Suprapubic skin (tissue), 4 donors: ENCODE data around the gene TULP4. TPM values are rescaled to one million over a fixed set of nuclear protein-coding genes. Genes with fewer than 3 reads are reported as not detected.

ENCODE experiments used
- DNase-seq, 2 donors: peaks; one replicate each; pipeline ENCODE4 v3.0.0-alpha.2; 2019; ENCODE audit warnings: low spot score in 2 of 2
- H3K27ac ChIP-seq: fragments of 200-600 bp; sonication (generic); one replicate; pipeline ENCODE4 v1.5.1; 2019
- H3K27me3 ChIP-seq: fragments of 200-600 bp; sonication (generic); one replicate; pipeline ENCODE4 v1.5.1; 2019
- H3K36me3 ChIP-seq: fragments of 200-600 bp; sonication (generic); one replicate; pipeline ENCODE4 v1.5.1; 2019
- H3K4me1 ChIP-seq: fragments of 200-600 bp; sonication (generic); one replicate; pipeline ENCODE4 v1.5.1; 2019
- H3K4me3 ChIP-seq: fragments of 200-600 bp; sonication (generic); one replicate; pipeline ENCODE4 v1.5.1; 2019; ENCODE audit warnings: mild to moderate bottlenecking
- H3K9me3 ChIP-seq: fragments of 200-600 bp; sonication (generic); one replicate; pipeline ENCODE4 v1.5.1; 2019
- CTCF ChIP-seq, 2 donors: fragments of 200-600 bp in 1 of 2; fragments of 450-650 bp in 1 of 2; sonication (generic) in 1 of 2; IDR thresholded peaks; one replicate each; pipeline ENCODE4 v1.5.1; 2016 to 2019; ENCODE audit warnings: antibody characterized with exemption in 2 of 2, mild to moderate bottlenecking in 1 of 2, moderate library complexity in 1 of 2
- EP300 ChIP-seq: sonication (generic); formaldehyde crosslinking; IDR thresholded peaks from one replicate; pipeline ENCODE4 v1.6.1; 2017; ENCODE audit warnings: antibody characterized with exemption
- POLR2A ChIP-seq, 2 donors: fragments of 450-650 bp; IDR thresholded peaks; one replicate each; pipeline ENCODE4 v1.6.1; 2017; ENCODE audit warnings: antibody characterized with exemption in 2 of 2, mild to moderate bottlenecking in 2 of 2, moderate library complexity in 2 of 2
- POLR2AphosphoS5 ChIP-seq, 3 donors: sonication (generic); formaldehyde crosslinking; IDR thresholded peaks; one replicate each; pipeline ENCODE4 v1.6.1; 2017; ENCODE audit warnings: antibody characterized with exemption in 3 of 3
- WGBS: methylation state at CpG from one replicate; pipeline ENCODE4 v1.1.5; 2018; 5-methylcytosine and 5-hydroxymethylcytosine counted together
- total RNA-seq, 4 donors: library from RNA; depleted of rRNA; stranded (reverse); fragments of >200 nt; gene quantifications; one replicate each; pipeline ENCODE4 v1.1.0, GENCODE V29; 2016

Gene TULP4
- total RNA-seq, 4 donors from 2014 or later, result 123 to 156 (median 132) TPM

GRCh38 chr6:158421381-158421780 lies 109.1 kb downstream of the TULP4 start:
- no peak for DNase-seq
- no peak for TF ChIP-seq EP300
- WGBS, result 90% methylated on average over 4 of the region's 4 CpGs
- Histone ChIP-seq H3K4me1 (no peaks in the 10 kb centered on the region), H3K4me3 (no peak overlapping the region), H3K27me3 (no peaks in the 10 kb centered on the region), H3K36me3 (no peaks in the 10 kb centered on the region), H3K27ac (no peak overlapping the region), H3K9me3 (peaks cover 5% of the 10 kb centered on the region)

GRCh38 chr6:158422629-158423238 lies 110.5 kb downstream of the TULP4 start:
- Histone ChIP-seq H3K9me3 (peaks cover 6% of the 10 kb centered on the region), H3K27ac (no peak overlapping the region), H3K4me1 (no peaks in the 10 kb centered on the region), H3K4me3 (no peak overlapping the region), H3K36me3 (no peaks in the 10 kb centered on the region), H3K27me3 (no peaks in the 10 kb centered on the region)
- TF ChIP-seq POLR2A (IDR thresholded peaks at IDR 0.05) (no peak), CTCF (IDR thresholded peaks at IDR 0.05) (no peak), EP300 (no peak)
- DNase-seq, result no peak
- WGBS, result 93% methylated on average over 13 of the region's 15 CpGs

- no peak for TF ChIP-seq CTCF (IDR thresholded peaks at IDR 0.05)
- TF ChIP-seq EP300, result no peak
- TF ChIP-seq POLR2A (IDR thresholded peaks at IDR 0.05), result no peak
- TF ChIP-seq POLR2AphosphoS5 (IDR thresholded peaks at IDR 0.05), result no peak
- peaks cover 4% of the 10 kb centered on the region for H3K9me3 ChIP-seq
- H3K27me3 ChIP-seq, result no peaks in the 10 kb centered on the region
- peaks cover 9% of the 10 kb centered on the region for H3K36me3 ChIP-seq
- DNase-seq, result no peak
- no peaks in the 10 kb centered on the region for H3K4me1 ChIP-seq
- H3K4me3 ChIP-seq, result no peak overlapping the region
- no peak overlapping the region for H3K27ac ChIP-seq
- WGBS, result 81% methylated on average over 4 of the region's 4 CpGs
These were observed 118.8 kb downstream of the TULP4 start for GRCh38 chr6:158431036-158431435.

- no peak overlapping the region for H3K27ac ChIP-seq
- DNase-seq, result no peak
- TF ChIP-seq EP300 (no peak), POLR2A (IDR thresholded peaks at IDR 0.05) (no peak), CTCF (IDR thresholded peaks at IDR 0.05) (no peak), POLR2AphosphoS5 (IDR thresholded peaks at IDR 0.05) (no peak)
- H3K4me1 ChIP-seq, result no peaks in the 10 kb centered on the region
- no peaks in the 10 kb centered on the region for H3K9me3 ChIP-seq
- peaks cover 9% of the 10 kb centered on the region for H3K36me3 ChIP-seq
- H3K4me3 ChIP-seq, result no peak overlapping the region
- H3K27me3 ChIP-seq, result no peaks in the 10 kb centered on the region
- 87% methylated on average over 9 of the region's 13 CpGs for WGBS
These were observed 119.3 kb downstream of the TULP4 start for GRCh38 chr6:158431560-158431959.

- H3K4me1 ChIP-seq, result no peaks in the 10 kb centered on the region
- no peaks in the 10 kb centered on the region for H3K9me3 ChIP-seq
- TF ChIP-seq CTCF (IDR thresholded peaks at IDR 0.05) (no peak), POLR2A (IDR thresholded peaks at IDR 0.05) (no peak), EP300 (no peak), POLR2AphosphoS5 (IDR thresholded peaks at IDR 0.05) (no peak)
- H3K27ac ChIP-seq, result no peak overlapping the region
- H3K36me3 ChIP-seq, result peaks cover 3% of the 10 kb centered on the region
- H3K4me3 ChIP-seq, result no peak overlapping the region
- DNase-seq, result no peak
- WGBS, result 93% methylated on average over 3 of the region's 3 CpGs
- H3K27me3 ChIP-seq, result no peaks in the 10 kb centered on the region
These were observed 125.3 kb downstream of the TULP4 start for GRCh38 chr6:158437571-158437970.

GRCh38 chr6:158438226-158438625 lies 126.0 kb downstream of the TULP4 start:
- no peak overlapping the region for H3K4me3 ChIP-seq
- no peaks in the 10 kb centered on the region for H3K9me3 ChIP-seq
- H3K4me1 ChIP-seq, result no peaks in the 10 kb centered on the region
- 96% methylated on average over 7 of the region's 7 CpGs for WGBS
- H3K36me3 ChIP-seq, result peaks cover 3% of the 10 kb centered on the region
- H3K27me3 ChIP-seq, result no peaks in the 10 kb centered on the region
- no peak for TF ChIP-seq EP300
- TF ChIP-seq POLR2AphosphoS5 (IDR thresholded peaks at IDR 0.05), result no peak
- TF ChIP-seq POLR2A (IDR thresholded peaks at IDR 0.05), result no peak
- no peak for TF ChIP-seq CTCF (IDR thresholded peaks at IDR 0.05)
- no peak overlapping the region for H3K27ac ChIP-seq
- DNase-seq, result no peak
